Measurements from ENCODE around the gene CCL7. TPM values are rescaled to one million over a fixed set of nuclear protein-coding genes. Genes with fewer than 3 reads are reported as not detected.

CCL7 gene
- total RNA-seq, 1 donor from 2014 or later, result not detected

- H3K4me3 ChIP-seq (ENCODE audit: low read depth, low read length), result no peak overlapping the region
- no peaks in the 10 kb centered on the region for H3K36me3 ChIP-seq (ENCODE audit: control insufficient read depth, insufficient read depth, low read length)
- DNase-seq (ENCODE audit: low read depth) (no peak), FAIRE-seq (no peak)
- TF ChIP-seq, protein P1, sequence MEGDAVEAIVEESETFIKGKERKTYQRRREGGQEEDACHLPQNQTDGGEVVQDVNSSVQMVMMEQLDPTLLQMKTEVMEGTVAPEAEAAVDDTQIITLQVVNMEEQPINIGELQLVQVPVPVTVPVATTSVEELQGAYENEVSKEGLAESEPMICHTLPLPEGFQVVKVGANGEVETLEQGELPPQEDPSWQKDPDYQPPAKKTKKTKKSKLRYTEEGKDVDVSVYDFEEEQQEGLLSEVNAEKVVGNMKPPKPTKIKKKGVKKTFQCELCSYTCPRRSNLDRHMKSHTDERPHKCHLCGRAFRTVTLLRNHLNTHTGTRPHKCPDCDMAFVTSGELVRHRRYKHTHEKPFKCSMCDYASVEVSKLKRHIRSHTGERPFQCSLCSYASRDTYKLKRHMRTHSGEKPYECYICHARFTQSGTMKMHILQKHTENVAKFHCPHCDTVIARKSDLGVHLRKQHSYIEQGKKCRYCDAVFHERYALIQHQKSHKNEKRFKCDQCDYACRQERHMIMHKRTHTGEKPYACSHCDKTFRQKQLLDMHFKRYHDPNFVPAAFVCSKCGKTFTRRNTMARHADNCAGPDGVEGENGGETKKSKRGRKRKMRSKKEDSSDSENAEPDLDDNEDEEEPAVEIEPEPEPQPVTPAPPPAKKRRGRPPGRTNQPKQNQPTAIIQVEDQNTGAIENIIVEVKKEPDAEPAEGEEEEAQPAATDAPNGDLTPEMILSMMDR (IDR thresholded peaks at IDR 0.05; ENCODE audit: insufficient read depth, low read length, severe bottlenecking), result no peak
- H3K27me3 ChIP-seq (ENCODE audit: control insufficient read depth, insufficient read depth, low read length), result no peaks in the 10 kb centered on the region
These were observed 12.6 kb upstream of the CCL7 start for GRCh38 chr17:34257299-34257985.

GRCh38 chr17:34257986-34258326 is 12.1 kb upstream of the CCL7 start:
- Histone ChIP-seq H3K27me3 (ENCODE audit: control insufficient read depth, insufficient read depth, low read length) (no peaks in the 10 kb centered on the region), H3K4me3 (ENCODE audit: low read depth, low read length) (no peak overlapping the region), H3K36me3 (ENCODE audit: control insufficient read depth, insufficient read depth, low read length) (no peaks in the 10 kb centered on the region)
- TF ChIP-seq, protein P1 (IDR thresholded peaks at IDR 0.05; ENCODE audit: insufficient read depth, low read length, severe bottlenecking), result no peak
- DNase-seq (ENCODE audit: low read depth), result no peak
- FAIRE-seq, result no peak

DNA sequence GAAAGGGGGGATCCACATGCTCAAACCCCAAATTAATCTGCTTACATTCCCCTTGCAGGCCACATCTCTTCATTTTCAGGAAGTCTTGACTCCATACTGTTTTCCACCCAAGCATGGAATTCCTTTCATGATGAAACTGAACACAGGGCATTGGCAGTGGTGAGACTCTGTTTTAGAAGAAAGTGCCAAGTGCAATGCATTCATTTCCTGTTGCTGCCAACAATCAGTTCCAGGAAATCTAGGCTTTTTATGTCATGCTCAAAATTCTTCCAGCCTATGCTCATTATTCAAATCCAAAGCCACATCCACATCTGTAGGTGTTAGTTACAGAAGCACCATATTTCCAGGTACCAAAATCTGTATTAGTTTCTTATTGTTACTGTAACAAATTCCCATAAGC is 10.9 kb upstream of the CCL7 start:
- Histone ChIP-seq H3K27me3 (ENCODE audit: control insufficient read depth, insufficient read depth, low read length) (no peaks in the 10 kb centered on the region), H3K36me3 (ENCODE audit: control insufficient read depth, insufficient read depth, low read length) (no peaks in the 10 kb centered on the region), H3K4me3 (ENCODE audit: low read depth, low read length) (no peak overlapping the region)
- FAIRE-seq (no peak), DNase-seq (ENCODE audit: low read depth) (peak; percentile 11)
- TF ChIP-seq, protein P1 (IDR thresholded peaks at IDR 0.05; ENCODE audit: insufficient read depth, low read length, severe bottlenecking), result no peak

- Histone ChIP-seq H3K36me3 (ENCODE audit: control insufficient read depth, insufficient read depth, low read length) (no peaks in the 10 kb centered on the region), H3K4me3 (ENCODE audit: low read depth, low read length) (no peak overlapping the region), H3K27me3 (ENCODE audit: control insufficient read depth, insufficient read depth, low read length) (no peaks in the 10 kb centered on the region)
- TF ChIP-seq, protein P1 (IDR thresholded peaks at IDR 0.05; ENCODE audit: insufficient read depth, low read length, severe bottlenecking), result no peak
- no peak for DNase-seq (ENCODE audit: low read depth)
- no peak for FAIRE-seq
These were observed 9.2 kb upstream of the CCL7 start for GRCh38 chr17:34260861-34261260.

- H3K27me3 ChIP-seq (ENCODE audit: control insufficient read depth, insufficient read depth, low read length), result no peaks in the 10 kb centered on the region
- FAIRE-seq (no peak), DNase-seq (ENCODE audit: low read depth) (no peak)
- TF ChIP-seq, protein P1 (IDR thresholded peaks at IDR 0.05; ENCODE audit: insufficient read depth, low read length, severe bottlenecking), result no peak
- H3K36me3 ChIP-seq (ENCODE audit: control insufficient read depth, insufficient read depth, low read length), result no peaks in the 10 kb centered on the region
- H3K4me3 ChIP-seq (ENCODE audit: low read depth, low read length), result no peak overlapping the region
These were observed 8.3 kb upstream of the CCL7 start for GRCh38 chr17:34261568-34262337.
